ENCODE results near the gene SKIC2.

DNA sequence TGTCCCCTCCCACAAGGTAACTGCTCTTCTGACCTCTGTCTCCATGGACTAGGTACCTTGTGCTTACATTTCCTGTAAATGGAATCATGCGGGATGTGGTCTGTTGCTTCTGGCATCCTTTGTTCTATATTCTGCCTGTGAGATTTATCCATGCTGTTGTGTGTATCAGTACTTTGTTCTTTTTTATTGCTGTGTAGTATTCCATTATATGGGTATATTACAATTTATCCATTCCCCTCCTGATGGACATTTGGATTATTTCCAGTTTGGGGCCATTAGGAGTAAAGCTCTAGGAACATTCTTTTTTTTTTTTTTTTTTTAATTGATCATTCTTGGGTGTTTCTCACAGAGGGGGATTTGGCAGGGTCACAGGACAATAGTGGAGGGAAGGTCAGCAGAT, 28.0 kb upstream of the SKIC2 start:
- TF ChIP-seq, protein P1, sequence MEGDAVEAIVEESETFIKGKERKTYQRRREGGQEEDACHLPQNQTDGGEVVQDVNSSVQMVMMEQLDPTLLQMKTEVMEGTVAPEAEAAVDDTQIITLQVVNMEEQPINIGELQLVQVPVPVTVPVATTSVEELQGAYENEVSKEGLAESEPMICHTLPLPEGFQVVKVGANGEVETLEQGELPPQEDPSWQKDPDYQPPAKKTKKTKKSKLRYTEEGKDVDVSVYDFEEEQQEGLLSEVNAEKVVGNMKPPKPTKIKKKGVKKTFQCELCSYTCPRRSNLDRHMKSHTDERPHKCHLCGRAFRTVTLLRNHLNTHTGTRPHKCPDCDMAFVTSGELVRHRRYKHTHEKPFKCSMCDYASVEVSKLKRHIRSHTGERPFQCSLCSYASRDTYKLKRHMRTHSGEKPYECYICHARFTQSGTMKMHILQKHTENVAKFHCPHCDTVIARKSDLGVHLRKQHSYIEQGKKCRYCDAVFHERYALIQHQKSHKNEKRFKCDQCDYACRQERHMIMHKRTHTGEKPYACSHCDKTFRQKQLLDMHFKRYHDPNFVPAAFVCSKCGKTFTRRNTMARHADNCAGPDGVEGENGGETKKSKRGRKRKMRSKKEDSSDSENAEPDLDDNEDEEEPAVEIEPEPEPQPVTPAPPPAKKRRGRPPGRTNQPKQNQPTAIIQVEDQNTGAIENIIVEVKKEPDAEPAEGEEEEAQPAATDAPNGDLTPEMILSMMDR (IDR thresholded peaks at IDR 0.05), result no peak
- TF ChIP-seq NR3C1 (CRISPR knock-in tag; conservative IDR thresholded peaks at IDR 0.05; ENCODE audit: low read depth) (no peak), JUN (CRISPR knock-in tag; IDR thresholded peaks at IDR 0.05) (no peak), CREM (CRISPR knock-in tag; IDR thresholded peaks at IDR 0.05) (no peak)
